ENCODE data around the gene SMIM22.

GRCh38 chr16:4803401-4803844, 8.3 kb downstream of the SMIM22 start:
- TF ChIP-seq CTCF (IDR thresholded peaks at IDR 0.05 in 4 of 5, conservative IDR thresholded peaks at IDR 0.05 in 1 of 5) = no peak
- TF ChIP-seq POLR2A (IDR thresholded peaks at IDR 0.05) = no peak

All from gastrocnemius medialis (tissue), 4 donors.